CD4-positive, alpha-beta memory T cell (primary cell): ENCODE results near the gene TWNK. TPM values are rescaled to one million over a fixed set of nuclear protein-coding genes. Genes with fewer than 3 reads are reported as not detected.
A peak's percentile ranks its signal among the peaks of the same experiment; 100 is the strongest.

Experiments
- CTCF ChIA-PET: fragments of 350-600 bp; sonication (Branson Sonifier 250); formaldehyde crosslinking; loops from one replicate; lab custom pipeline; 2021; ENCODE audit warnings: inconsistent platforms; ENCODE audit not compliant: partially characterized antibody; lab: Charles Lee
- POLR2A ChIA-PET: fragments of 350-600 bp; sonication (Branson Sonifier 250); formaldehyde crosslinking; loops from one replicate; lab custom pipeline; 2021; ENCODE audit not compliant: partially characterized antibody; lab: Charles Lee
- DNase-seq, 5 donors: peaks; one replicate each; pipeline versions ENCODE4 v3.0.0 to v3.0.0-alpha.2; 2020 to 2022; ENCODE audit warnings: mixed read lengths in 1 of 5
- H3K27ac ChIP-seq: one replicate; pipeline ENCODE4 v1.7.0; 2013; ENCODE audit warnings: low read depth, low read length
- H3K27me3 ChIP-seq: 2 replicates; pipeline ENCODE4 v1.7.0; 2013; ENCODE audit warnings: mild to moderate bottlenecking, low read length, moderate library complexity; ENCODE audit not compliant: insufficient read depth
- H3K36me3 ChIP-seq: 2 replicates; pipeline ENCODE4 v1.7.0; 2013; ENCODE audit warnings: mild to moderate bottlenecking, low read length, moderate library complexity; ENCODE audit not compliant: insufficient read depth
- H3K4me1 ChIP-seq: 2 replicates; pipeline ENCODE4 v1.7.0; 2013; ENCODE audit warnings: mild to moderate bottlenecking, low read length, moderate library complexity; ENCODE audit not compliant: insufficient read depth
- H3K4me3 ChIP-seq, 2 donors: one replicate each; pipeline ENCODE4 v1.7.0; 2013; ENCODE audit warnings: low read length in 2 of 2, mild to moderate bottlenecking in 1 of 2
- H3K9me3 ChIP-seq, 2 donors: one replicate each; pipeline ENCODE4 v1.7.0; 2013; ENCODE audit warnings: low read length in 2 of 2, control low read depth in 1 of 2; ENCODE audit not compliant: control insufficient read depth in 1 of 2
- H3K27ac Mint-ChIP-seq, 7 donors: one replicate each; pipeline ENCODE4 v1.8.0; 2020 to 2021; ENCODE audit warnings: mixed read lengths in 7 of 7, mild to moderate bottlenecking in 6 of 7, inconsistent platforms in 3 of 7, moderate library complexity in 3 of 7
- H3K27me3 Mint-ChIP-seq, 2 donors: one replicate each; pipeline ENCODE4 v1.8.0; 2020 to 2021; ENCODE audit warnings: mixed read lengths in 2 of 2
- H3K36me3 Mint-ChIP-seq, 2 donors: one replicate each; pipeline ENCODE4 v1.8.0; 2020 to 2021; ENCODE audit warnings: mixed read lengths in 2 of 2, inconsistent platforms in 1 of 2, mild to moderate bottlenecking in 1 of 2
- H3K4me1 Mint-ChIP-seq, 4 donors: one replicate each; pipeline ENCODE4 v1.8.0; 2020 to 2021; ENCODE audit warnings: mixed read lengths in 4 of 4, mild to moderate bottlenecking in 1 of 4
- H3K4me3 Mint-ChIP-seq, 8 donors: one replicate each; pipeline ENCODE4 v1.8.0; 2020 to 2021; ENCODE audit warnings: mixed read lengths in 8 of 8, mild to moderate bottlenecking in 7 of 8, moderate library complexity in 6 of 8, inconsistent platforms in 3 of 8
- H3K9me3 Mint-ChIP-seq, 8 donors: one replicate each; pipeline ENCODE4 v1.8.0; 2020 to 2021; ENCODE audit warnings: mixed read lengths in 8 of 8, mild to moderate bottlenecking in 5 of 8, inconsistent platforms in 3 of 8, moderate library complexity in 1 of 8
- intact Hi-C: fragments of 100-400 bp; cut with micrococcal nuclease; formaldehyde crosslinking; loops from one replicate; pipeline ENCODE4 v1.15.1; 2023
- polyA plus RNA-seq, 2 donors: library from polyadenylated mRNA; unstranded; fragments of 300-500 nt; fragmentation: Illumina TruSeq; gene quantifications; one replicate each; pipeline ENCODE4 v1.2.3, GENCODE V29; 2021
- total RNA-seq, 2 experiments: library from RNA; stranded (reverse); gene quantifications; one replicate each; pipeline ENCODE4 v1.2.3, GENCODE V29; 2021

Gene TWNK
- total and polyA plus RNA-seq, 4 experiments from 2014 or later = 5.0 to 14.3 (median 10.9) TPM

- H3K27me3 ChIP-seq = no peaks in the 10 kb centered on the region
- H3K27ac ChIP-seq = no peak overlapping the region
- Mint-ChIP-seq H3K4me1 (peaks cover 16 to 25% (median 19%) of the 10 kb centered on the region in 4 donors), H3K27me3 (peaks cover 0 to 4% of the 10 kb centered on the region in 2 donors), H3K4me3 (peak overlapping the region in 1 of 8 donors; percentile 65), H3K9me3 (no peaks in the 10 kb centered on the region), H3K36me3 (peaks cover 25 to 49% of the 10 kb centered on the region in 2 donors), H3K27ac (peak overlapping the region in 2 of 7 donors; percentile 15 to 59)
- peaks cover 27% of the 10 kb centered on the region for H3K4me1 ChIP-seq
- peaks cover 30% of the 10 kb centered on the region for H3K36me3 ChIP-seq
- ChIA-PET POLR2A (interaction anchor here (0.8 to 5.6 kb wide), 4 partner anchors 8 to 43 kb away, joined by 5 to 69 read pairs (median 16); partner anchors contain the start of genes KAZALD1, PDZD7 and SFXN3), CTCF (interaction anchor here (1.0 to 26.6 kb wide), 5 partner anchors 10 to 24 kb away, joined by 3 to 645 read pairs (median 53); partner anchors contain the start of genes KAZALD1, PDZD7 and SFXN3)
- no peak overlapping the region for H3K4me3 ChIP-seq
- DNase-seq = no peak
- intact Hi-C loops = loop anchor here (5.0 kb wide), 1 partner anchor 102 kb away; no protein-coding TSS in a partner anchor
- H3K9me3 ChIP-seq = no peaks in the 10 kb centered on the region
These were observed 52.7 kb downstream of the TWNK start for GRCh38 chr10:101040061-101040460.

GRCh38 chr10:101040851-101041250 is 53.5 kb downstream of the TWNK start:
- POLR2A ChIA-PET = interaction anchor here (0.9 to 5.6 kb wide), 6 partner anchors 9 to 43 kb away, joined by 3 to 69 read pairs (median 22); partner anchors contain the start of genes KAZALD1, PDZD7 and SFXN3
- intact Hi-C loops = loop anchor here (1.0 to 5.0 kb wide), 4 partner anchors 9 to 101 kb away; no protein-coding TSS in a partner anchor
- DNase-seq = no peak
- Histone ChIP-seq H3K9me3 (no peaks in the 10 kb centered on the region), H3K4me1 (peaks cover 27% of the 10 kb centered on the region), H3K27ac (no peak overlapping the region), H3K27me3 (no peaks in the 10 kb centered on the region), H3K4me3 (no peak overlapping the region), H3K36me3 (peaks cover 22% of the 10 kb centered on the region)
- no peak overlapping the region for H3K4me3 Mint-ChIP-seq
- CTCF ChIA-PET = interaction anchor here (0.7 to 26.6 kb wide), 11 partner anchors 11 to 100 kb away, joined by 3 to 645 read pairs (median 7); partner anchors contain the start of genes KAZALD1, PDZD7, SFXN3 and TLX1
- H3K27ac Mint-ChIP-seq = peak overlapping the region in 6 of 7 donors; percentile 42 to 99 (median 80)
- H3K9me3 Mint-ChIP-seq = no peaks in the 10 kb centered on the region
- peaks cover 0 to 4% of the 10 kb centered on the region in 2 donors for H3K27me3 Mint-ChIP-seq
- H3K36me3 Mint-ChIP-seq = peaks cover 20 to 43% of the 10 kb centered on the region in 2 donors
- H3K4me1 Mint-ChIP-seq = peaks cover 16 to 25% (median 19%) of the 10 kb centered on the region in 4 donors

- Mint-ChIP-seq H3K4me1 (peaks cover 16 to 25% (median 19%) of the 10 kb centered on the region in 4 donors), H3K27me3 (peaks cover 1 to 5% of the 10 kb centered on the region in 2 donors), H3K4me3 (peak overlapping the region in 1 of 8 donors; percentile 27), H3K27ac (peak overlapping the region; percentile 42 to 99 (median 79)), H3K9me3 (no peaks in the 10 kb centered on the region), H3K36me3 (peaks cover 16 to 38% of the 10 kb centered on the region in 2 donors)
- Histone ChIP-seq H3K27me3 (no peaks in the 10 kb centered on the region), H3K27ac (no peak overlapping the region), H3K4me3 (no peak overlapping the region), H3K9me3 (no peaks in the 10 kb centered on the region), H3K36me3 (peaks cover 18% of the 10 kb centered on the region), H3K4me1 (peaks cover 27% of the 10 kb centered on the region)
- DNase-seq = peak; percentile 72 to 81 (median 73)
- intact Hi-C loops = loop anchor here (1.0 to 5.0 kb wide), 4 partner anchors 9 to 101 kb away; no protein-coding TSS in a partner anchor
- ChIA-PET CTCF (interaction anchor here (0.6 to 26.6 kb wide), 14 partner anchors 10 to 1056 kb away, joined by 3 to 645 read pairs (median 6); partner anchors contain the start of genes KAZALD1, PDZD7, SFXN3 and TLX1), POLR2A (interaction anchor here (0.9 to 5.6 kb wide), 6 partner anchors 10 to 44 kb away, joined by 3 to 69 read pairs (median 22); partner anchors contain the start of genes KAZALD1, PDZD7 and SFXN3)
These were observed 54.0 kb downstream of the TWNK start for GRCh38 chr10:101041252-101041761.

- peak overlapping the region; percentile 92 to 99 (median 97) for H3K4me3 Mint-ChIP-seq
- Histone ChIP-seq H3K4me3 (peak overlapping the region in 1 of 2 donors; percentile 81), H3K4me1 (peaks cover 27% of the 10 kb centered on the region), H3K27ac (peak overlapping the region; percentile 68), H3K9me3 (no peaks in the 10 kb centered on the region), H3K27me3 (no peaks in the 10 kb centered on the region), H3K36me3 (peaks cover 12% of the 10 kb centered on the region)
- H3K4me1 Mint-ChIP-seq = peaks cover 16 to 25% (median 19%) of the 10 kb centered on the region in 4 donors
- H3K27me3 Mint-ChIP-seq = peaks cover 5 to 8% of the 10 kb centered on the region in 2 donors
- intact Hi-C loops = loop anchor here (1.0 to 5.0 kb wide), 2 partner anchors 8 to 100 kb away; no protein-coding TSS in a partner anchor
- ChIA-PET CTCF (interaction anchor here (0.9 to 26.6 kb wide), 9 partner anchors 10 to 100 kb away, joined by 4 to 645 read pairs (median 21); partner anchors contain the start of genes KAZALD1, PDZD7 and SFXN3), POLR2A (interaction anchor here (0.7 to 5.6 kb wide), 8 partner anchors 9 to 1603 kb away, joined by 3 to 69 read pairs (median 17); partner anchors contain the start of genes KAZALD1, PDZD7, SFXN3 and TRIM8)
- H3K36me3 Mint-ChIP-seq = peaks cover 12 to 33% of the 10 kb centered on the region in 2 donors
- peak overlapping the region; percentile 29 to 99 (median 96) for H3K27ac Mint-ChIP-seq
- no peak for DNase-seq
- H3K9me3 Mint-ChIP-seq = no peaks in the 10 kb centered on the region
These were observed 54.8 kb downstream of the TWNK start for GRCh38 chr10:101042118-101042517.

- H3K4me1 Mint-ChIP-seq = peaks cover 16 to 25% (median 19%) of the 10 kb centered on the region in 4 donors
- no peaks in the 10 kb centered on the region for H3K9me3 Mint-ChIP-seq
- peaks cover 27% of the 10 kb centered on the region for H3K4me1 ChIP-seq
- CTCF ChIA-PET = interaction anchor here (0.7 to 26.6 kb wide), 13 partner anchors 8 to 119 kb away, joined by 3 to 645 read pairs (median 7); partner anchors contain the start of genes KAZALD1, PDZD7 and SFXN3
- H3K36me3 Mint-ChIP-seq = peaks cover 8 to 26% of the 10 kb centered on the region in 2 donors
- no peaks in the 10 kb centered on the region for H3K9me3 ChIP-seq
- DNase-seq = peak; percentile 64 to 84 (median 68)
- POLR2A ChIA-PET = interaction anchor here (0.7 to 5.6 kb wide), 9 partner anchors 8 to 1602 kb away, joined by 3 to 69 read pairs (median 14); partner anchors contain the start of genes KAZALD1, PDZD7, SFXN3 and TRIM8
- peak overlapping the region; percentile 81 to 94 for H3K4me3 ChIP-seq
- H3K27me3 ChIP-seq = peaks cover under 1% of the 10 kb centered on the region
- peak overlapping the region; percentile 87 to 99 (median 97) for H3K27ac Mint-ChIP-seq
- H3K36me3 ChIP-seq = peaks cover 5% of the 10 kb centered on the region
- peak overlapping the region; percentile 68 for H3K27ac ChIP-seq
- intact Hi-C loops = loop anchor here (1.0 to 5.0 kb wide), 2 partner anchors 7 to 99 kb away; no protein-coding TSS in a partner anchor
- H3K27me3 Mint-ChIP-seq = peaks cover 11 to 12% of the 10 kb centered on the region in 2 donors
- H3K4me3 Mint-ChIP-seq = peak overlapping the region; percentile 92 to 99 (median 97)
These were observed 55.5 kb downstream of the TWNK start for GRCh38 chr10:101042667-101043362.

- Mint-ChIP-seq H3K27ac (peak overlapping the region; percentile 9 to 99 (median 96)), H3K27me3 (peaks cover 15% of the 10 kb centered on the region in 2 donors), H3K4me1 (peaks cover 18 to 26% (median 19%) of the 10 kb centered on the region in 4 donors), H3K36me3 (peaks cover 4 to 21% of the 10 kb centered on the region in 2 donors), H3K4me3 (peak overlapping the region; percentile 92 to 99 (median 97)), H3K9me3 (no peaks in the 10 kb centered on the region)
- Histone ChIP-seq H3K27ac (peak overlapping the region; percentile 68), H3K4me3 (peak overlapping the region; percentile 81 to 94), H3K36me3 (no peaks in the 10 kb centered on the region), H3K27me3 (peaks cover 6% of the 10 kb centered on the region), H3K9me3 (no peaks in the 10 kb centered on the region), H3K4me1 (peaks cover 27% of the 10 kb centered on the region)
- POLR2A ChIA-PET = interaction anchor here (1.2 to 5.6 kb wide), 7 partner anchors 8 to 1602 kb away, joined by 3 to 69 read pairs (median 20); partner anchors contain the start of genes KAZALD1, PDZD7, SFXN3 and TRIM8
- no peak for DNase-seq
- intact Hi-C loops = loop anchor here (5.0 kb wide), 1 partner anchor 99 kb away; no protein-coding TSS in a partner anchor
- CTCF ChIA-PET = interaction anchor here (0.7 to 26.6 kb wide), 11 partner anchors 8 to 119 kb away, joined by 3 to 645 read pairs (median 7); partner anchors contain the start of genes KAZALD1, PDZD7 and SFXN3
These were observed 56.0 kb downstream of the TWNK start for GRCh38 chr10:101043363-101043707.
